GM18499 (cell line): ENCODE measurements around the gene MRPL48.
"Not testable (repeated sequence)": the region's sequence is repeated elsewhere in the genome, so short reads cannot be mapped to it uniquely, and the experiment has no call there.

Experiments
- ATAC-seq: cut with Tn5 transposase; IDR thresholded peaks from one replicate; pipeline ENCODE4 v1.9.1; 2021; ENCODE audit warnings: moderate number of reproducible peaks; ENCODE audit not compliant: insufficient read depth, unreplicated experiment

MRPL48 gene

DNA sequence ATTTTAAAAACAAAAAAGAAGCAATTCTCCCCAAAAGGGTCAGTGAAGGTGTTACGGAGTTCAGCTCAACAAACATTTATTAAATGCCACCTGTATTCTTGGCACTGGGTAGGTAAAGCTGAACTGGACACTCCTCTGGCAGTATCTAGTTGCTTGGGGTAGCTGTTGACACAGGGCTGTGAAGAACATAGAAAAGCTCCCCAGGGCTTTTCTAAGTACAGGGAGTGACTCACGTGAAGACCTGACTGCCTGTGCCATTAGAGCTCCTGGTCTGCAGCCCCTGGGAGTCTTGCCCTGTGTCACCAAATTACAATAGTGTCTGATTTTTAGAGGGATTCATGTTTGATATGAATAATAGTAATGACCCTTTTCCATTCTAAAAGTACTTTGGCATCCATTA is 45.4 kb downstream of the MRPL48 start:
- ATAC-seq: no peak

DNA sequence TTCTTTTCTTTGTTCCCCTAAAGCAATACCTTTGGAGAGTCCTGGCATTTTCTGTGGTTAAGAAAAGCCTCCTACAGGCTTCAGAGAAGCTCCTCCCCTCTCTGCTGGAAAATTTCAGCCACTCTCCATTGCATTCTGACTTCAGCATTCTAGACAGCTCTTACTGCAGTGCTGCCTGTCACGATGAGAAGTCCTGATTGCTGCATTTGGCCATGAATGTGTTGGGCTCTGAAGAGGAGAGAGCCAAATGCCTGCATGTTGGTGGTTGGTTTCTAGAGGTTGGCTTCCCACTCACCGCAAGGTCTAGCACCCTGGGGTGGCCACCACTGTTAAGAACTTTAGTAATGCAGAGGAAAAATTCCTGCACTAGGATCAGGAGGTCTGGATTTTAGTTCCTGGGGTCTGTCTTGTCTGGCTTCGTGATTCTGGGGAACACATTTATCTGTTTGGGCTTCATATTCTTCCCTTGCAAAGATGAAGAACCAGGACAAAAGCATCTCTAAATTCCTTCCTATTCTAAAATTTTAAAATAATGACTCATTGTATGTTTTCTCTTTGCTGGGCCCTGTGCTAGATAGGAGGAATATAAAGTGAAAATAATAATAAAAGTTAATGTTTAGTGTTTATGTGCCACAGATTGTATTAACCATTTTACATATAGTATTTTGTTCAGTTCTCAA is 50.9 kb downstream of the MRPL48 start:
- ATAC-seq: no peak

DNA sequence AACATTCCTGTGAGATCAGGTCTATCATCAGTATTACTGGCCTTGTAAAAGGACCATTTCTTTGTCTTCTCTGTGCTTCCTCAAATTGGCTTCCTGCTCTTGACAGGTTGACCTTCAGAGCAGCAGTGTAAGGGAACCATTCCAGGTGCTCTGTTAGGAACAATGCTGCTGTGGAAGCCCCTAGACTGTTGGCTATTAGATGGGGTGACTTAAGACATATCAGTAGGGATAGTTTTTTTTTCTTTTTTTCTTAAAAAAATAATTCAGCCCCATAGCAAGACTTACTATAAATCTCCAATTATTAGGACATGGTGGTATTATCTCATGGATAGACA is 51.4 kb downstream of the MRPL48 start:
- no peak for ATAC-seq

DNA sequence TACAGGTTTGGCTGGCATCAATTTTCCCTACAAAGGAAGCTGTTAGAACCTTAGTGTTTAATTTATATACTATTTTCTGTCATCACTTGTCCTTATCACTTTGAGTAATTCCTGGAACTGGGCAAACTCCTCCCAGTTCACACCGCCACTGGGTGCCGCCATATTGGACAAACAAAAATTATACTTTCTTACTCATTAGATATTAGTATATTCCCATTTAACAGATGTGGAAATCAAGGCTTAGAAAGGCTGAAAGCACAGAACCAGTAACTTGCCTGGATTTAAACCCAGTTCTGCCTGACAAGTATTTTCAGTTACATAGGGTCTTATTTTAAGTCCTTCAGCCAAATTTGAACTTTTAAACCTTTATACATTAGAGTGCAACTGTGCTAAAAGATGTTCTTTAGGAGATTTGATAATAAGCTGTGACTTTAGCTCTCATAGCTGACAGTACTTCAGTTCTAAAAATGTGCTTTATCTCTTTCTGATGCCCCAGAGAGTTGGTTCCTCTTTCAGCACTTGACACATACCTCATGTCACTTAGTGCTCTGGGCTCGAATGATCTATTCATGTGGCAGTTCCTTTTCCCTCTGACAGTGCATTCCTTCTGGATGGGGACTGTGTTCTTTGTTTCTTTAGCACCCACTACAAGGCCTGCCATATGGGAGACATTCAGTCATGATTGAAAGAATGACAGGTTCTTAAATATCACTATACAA is 63.5 kb downstream of the MRPL48 start:
- no peak for ATAC-seq

DNA sequence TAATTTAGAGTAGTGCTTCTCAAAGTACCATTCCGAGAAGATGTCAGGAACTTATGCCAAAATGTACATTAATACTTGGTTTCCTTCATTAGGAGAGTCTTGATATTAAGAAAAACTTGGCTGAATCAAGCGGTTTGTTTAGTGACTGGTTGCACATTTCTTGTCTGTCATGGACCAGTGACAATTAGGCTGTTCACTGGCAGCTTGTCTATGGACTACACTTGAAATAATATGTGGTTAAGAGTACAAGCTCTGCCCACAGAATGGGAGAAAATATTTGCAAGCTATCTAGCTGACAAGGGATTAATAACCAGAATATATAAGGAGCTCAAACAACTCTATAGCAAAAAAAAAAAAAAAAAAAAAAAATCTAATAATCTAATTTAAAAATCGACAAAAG is 64.4 kb downstream of the MRPL48 start:
- no peak for ATAC-seq

DNA sequence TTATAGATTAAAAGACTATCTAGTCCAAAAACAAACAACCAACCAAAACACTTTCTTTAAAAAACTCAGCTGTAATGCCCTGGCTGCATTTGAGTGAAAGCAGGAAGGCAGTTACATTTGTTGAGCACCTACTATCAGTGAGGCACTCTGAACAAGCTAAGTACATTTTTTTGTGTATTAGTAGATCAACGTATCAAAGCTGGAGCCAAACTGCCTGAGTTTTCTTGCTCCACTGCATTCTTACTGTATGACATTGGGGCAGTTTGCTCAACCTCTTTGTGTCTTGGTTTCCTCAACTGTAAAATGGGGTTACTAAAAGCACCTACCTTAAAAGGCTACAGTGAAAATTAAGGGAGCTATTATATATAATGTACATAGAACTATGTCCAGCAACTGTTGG is 67.0 kb downstream of the MRPL48 start:
- no peak for ATAC-seq

DNA sequence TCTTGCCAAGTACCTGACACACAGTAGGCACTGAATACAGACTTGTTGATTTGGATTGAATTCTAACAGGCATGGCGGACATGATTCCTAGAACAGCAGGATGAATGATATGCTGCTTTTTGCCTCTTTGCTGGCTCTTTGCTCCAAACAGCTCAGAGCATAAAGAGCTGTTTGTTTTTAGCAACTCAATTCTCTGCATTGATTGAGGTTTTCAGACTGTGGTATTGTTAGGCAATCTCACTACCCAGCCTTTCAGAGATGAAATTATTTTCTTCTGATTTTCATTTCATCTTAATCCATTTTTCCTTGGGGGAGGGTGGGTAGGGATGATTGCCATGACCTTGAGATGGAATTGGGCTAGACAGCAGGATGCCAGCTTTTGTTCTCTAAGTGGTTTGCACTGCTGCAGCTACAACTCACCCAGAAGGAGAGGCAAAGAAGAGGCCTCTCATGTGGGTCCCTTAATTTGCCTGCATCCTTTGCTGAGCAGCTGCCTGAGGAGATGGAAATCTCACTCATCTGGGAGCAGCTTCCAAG is 68.4 kb downstream of the MRPL48 start:
- ATAC-seq: no peak

DNA sequence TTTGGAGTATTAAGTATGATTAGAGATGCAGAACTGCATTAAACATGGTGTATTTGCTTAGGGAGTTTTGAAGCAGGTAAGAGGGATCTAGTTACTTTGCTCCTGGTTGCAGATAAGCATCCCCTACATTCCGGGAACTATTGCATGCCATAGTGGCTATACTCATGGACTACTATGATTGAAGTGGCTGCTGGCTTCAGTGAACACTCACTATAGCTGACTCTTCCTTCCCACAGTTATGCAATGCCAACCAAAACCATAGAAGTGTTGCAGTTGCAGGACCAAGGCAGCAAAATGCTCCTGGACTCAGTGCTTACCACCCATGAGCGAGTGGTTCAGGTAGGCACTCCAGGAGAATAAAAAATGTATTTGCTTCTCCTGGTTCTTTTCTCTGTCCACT is 72.0 kb downstream of the MRPL48 start:
- no peak for ATAC-seq

DNA sequence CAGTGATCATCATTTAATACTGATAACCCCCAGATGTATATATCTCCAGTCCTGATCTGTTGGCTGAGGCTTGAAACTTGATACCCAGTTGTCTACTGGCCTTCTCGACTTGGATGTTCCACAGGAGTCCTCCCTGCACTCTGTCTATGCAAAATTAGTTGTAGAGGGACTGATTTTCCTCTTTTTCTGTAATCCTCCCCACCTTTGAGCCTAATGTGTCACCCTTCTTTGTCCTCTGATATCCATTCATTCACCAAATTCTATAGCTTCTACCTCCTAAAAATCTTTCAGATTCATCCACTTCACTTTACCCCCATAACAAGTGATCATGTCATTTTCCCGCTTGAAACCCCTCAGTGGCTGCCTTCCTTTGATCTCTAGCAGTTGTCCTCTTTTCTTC is 72.5 kb downstream of the MRPL48 start:
- no peak for ATAC-seq

DNA sequence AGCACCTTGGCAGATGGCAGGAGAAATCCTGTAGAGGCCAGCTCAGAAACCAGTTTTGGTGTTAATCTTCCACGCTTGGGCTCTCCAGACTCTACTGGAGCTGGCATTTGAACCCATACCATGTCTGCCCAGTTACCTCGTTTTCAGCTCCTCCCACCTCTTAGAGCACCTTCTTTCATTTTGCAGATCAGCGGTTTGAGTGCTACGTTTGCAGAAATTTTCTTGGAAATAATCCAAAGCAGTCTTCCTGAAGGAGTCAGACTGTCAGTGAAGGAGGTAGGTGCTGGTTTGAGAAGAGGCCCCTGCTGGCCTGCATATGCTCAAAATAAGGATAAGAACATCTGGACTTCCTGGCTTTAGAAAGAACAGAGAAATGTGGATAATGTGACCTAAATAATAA is 75.3 kb downstream of the MRPL48 start:
- ATAC-seq: no peak

DNA sequence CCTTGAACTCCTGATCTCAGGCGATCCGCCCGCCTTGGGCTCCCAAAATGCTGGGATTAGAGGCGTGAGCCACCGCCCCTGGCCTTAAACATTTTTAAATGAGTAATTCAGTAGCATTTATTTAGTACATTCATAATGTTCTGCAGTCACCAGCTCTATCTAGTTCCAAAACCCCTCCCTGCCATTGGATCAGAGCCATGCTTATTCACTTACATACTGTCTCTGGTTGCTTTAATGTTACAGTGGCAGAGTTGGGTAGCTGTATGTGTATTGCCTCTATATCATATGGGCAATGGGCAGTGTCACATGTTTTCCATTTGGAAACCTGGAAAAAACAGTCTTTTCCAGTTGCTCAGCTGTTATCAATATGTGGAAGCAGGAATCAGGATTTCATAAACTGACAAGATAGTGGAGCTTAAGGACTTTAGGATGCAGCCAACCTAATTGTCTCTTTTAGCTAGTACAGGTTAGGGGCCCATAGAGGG is 78.5 kb downstream of the MRPL48 start:
- no peak for ATAC-seq

DNA sequence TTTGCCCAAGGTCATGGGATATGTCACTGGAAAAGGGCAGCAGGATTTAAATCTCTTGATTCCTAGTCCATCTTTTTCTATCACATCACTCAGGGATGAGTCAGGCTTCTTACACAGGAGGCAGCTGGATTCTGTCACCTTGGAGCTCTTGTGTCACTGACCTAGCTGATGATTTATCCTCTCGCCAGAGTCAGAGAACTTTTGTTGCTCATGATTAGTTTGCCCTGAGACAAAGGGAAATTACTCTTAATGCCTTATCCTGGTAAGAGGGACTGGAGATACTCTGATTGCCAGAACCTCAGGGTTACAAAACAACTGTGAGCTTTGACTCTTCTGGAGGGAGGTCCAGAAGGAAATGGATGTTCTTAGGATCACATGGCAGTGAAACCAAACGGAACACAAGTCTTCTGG is 78.9 kb downstream of the MRPL48 start:
- no peak for ATAC-seq

DNA sequence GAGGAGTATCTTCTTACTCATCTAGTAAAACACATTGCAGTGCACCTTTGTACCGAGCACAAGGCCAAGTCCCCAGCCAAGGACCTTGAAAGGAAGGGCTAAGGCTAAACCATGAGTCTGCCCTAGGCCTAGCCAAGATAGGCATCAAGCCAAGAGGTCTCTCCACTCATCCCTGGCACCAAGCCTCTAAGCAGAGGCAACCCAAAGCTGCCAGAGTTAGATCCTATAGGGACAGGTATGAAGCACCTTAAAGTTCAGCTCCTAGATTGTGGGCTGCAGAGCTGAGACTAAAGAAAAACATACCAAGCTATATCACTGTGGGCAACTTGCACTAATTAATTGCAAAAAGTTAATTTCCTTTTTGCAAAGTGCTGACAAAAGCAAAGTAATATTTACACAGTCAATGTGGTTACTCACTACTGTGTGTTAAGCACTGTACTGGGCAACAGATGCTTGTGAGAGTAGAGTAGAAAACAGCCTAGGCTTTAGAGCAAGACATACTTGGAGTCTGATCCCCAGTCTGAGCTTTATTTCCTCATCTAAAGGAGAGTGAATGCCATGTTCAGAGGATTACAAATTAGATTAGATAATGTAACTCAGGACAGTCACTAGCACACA is 81.8 kb downstream of the MRPL48 start:
- ATAC-seq: no peak

DNA sequence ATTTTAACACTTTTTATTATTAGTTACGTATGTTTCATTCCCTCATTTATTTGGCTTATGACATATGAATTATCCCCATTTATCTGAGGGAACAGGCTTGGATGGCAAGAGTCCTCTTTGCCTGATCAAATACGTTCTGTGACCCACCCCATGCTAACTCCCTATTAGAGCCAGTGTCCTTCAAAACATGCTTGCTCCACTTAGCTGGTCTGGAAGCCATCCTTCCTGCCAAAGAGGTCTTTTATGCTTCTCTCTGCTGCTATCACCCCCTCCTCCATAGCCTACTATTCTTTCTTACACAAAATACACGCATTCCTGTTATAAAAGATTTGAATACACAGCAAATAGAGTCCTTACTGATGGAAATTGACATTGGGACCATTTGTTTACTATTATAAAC is 82.6 kb downstream of the MRPL48 start:
- ATAC-seq: no peak

DNA sequence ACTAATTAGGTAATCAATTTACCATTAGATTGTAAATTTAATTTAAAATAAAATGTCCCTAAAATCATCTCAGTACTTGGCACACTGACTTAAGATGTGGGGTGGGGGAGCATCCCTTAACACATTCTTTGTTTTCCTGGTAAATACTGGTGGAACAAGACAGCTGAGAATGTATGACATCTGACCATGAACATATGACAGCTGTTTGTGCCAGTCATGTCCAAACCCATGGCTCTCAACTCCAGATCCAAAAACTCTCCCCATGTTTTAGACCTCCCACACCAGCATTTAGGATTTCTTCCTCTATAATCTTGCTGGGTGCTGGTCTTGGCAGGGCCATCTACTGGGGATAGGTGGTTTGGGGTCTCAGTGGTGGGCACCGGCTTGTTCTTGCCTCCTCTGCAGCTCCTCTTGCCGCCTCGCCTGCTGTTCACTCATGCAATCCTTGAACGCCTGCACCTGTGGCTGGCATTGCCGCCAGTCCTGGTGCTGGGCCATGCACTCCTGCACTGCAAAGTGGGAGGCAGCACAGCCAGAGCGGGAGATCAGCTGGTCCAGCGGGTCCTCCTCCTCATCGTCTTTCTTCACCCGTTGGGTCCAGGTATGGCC is 85.2 kb downstream of the MRPL48 start:
- ATAC-seq: no peak

DNA sequence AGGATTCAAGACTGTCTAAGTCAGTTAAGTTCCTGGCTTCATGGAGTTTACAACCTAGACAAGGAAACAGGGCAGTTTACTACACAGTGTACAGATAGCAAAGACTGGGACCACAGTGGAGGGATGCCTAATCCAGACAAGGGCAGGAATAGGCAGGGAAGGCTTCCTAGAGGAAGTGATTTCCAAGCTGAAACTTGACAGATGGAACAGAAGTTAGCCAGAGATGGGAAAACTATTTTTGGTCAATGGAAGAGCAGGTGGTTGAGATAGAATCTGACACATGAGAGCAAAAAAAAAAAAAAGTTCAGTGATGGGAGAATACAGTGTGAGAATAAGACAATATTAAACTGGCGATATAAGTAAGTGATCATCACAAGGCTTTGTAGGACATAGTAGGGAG is 87.7 kb downstream of the MRPL48 start:
- ATAC-seq: no peak

DNA sequence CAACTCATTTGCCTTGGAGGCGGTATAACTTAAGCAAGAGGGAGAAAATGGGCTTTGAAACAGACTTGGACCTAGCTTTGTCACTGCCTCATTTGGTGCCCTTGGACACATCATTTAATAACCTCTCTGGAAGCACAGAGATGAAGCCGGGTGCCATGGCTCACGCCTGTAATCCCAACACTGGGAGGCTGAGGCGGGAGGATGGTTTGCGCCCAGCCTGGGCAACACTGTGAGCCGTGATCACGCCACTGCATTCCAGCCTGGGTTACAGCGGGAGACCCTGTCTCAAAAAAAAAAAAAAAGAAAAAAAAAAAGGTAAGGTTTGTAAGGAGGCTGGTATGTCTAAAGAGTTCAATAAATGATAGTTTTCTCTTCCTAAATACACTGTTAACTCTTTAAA is 88.2 kb downstream of the MRPL48 start:
- ATAC-seq: no peak

DNA sequence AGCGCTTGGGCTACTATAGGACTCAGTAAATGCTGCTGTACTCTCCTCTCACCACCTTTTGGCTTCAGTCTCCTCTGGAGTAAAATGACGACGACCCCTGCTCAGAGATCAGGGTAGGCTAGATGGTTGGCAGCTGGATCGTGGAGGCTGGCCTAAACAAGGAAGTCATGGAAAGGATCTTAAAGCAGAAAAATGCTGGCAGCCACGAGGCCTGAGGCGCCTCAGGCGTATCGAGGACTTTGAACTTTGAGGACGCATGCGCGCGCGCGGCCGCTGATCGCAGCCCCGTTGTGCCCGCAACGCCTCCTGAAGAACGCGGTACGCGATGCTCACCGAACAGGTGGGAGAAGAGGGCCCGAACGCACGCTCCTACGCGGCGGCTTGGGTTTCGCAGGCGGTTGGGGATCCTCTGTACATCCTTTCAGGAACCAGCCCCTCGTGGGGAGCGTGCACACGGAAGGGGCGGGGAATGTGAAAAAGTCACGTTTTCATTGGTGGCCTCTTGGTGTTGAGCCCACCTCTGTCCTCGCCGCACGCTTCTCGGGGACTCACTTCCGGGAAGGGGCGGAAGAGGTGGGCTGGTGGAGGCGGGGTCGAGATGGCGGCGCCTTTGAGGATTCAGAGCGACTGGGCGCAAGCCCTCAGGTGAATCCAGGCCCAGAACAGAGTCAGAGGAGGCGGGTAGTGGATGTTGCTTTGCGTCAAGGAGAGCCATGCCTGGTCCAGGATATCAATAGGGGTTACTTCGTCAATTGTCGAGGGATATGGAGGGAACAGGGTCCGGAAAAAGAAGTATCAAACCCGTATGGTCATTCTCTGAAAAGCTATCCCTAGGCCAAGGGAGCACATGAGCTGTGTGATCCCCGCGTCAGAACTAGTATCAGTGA is 89.0 kb downstream of the MRPL48 start, which contains the start of the genes COA4 and PAAF1:
TSS of gene COA4 (minus strand) at position 423 of the 887 bp plus-strand sequence. CDS start 3,468 bp downstream, outside the sequence.
TSS of gene PAAF1 (plus strand) at position 576 of the 887 bp plus-strand sequence. CDS start at position 599, 23 bp downstream.
- ATAC-seq: peak; percentile 89

DNA sequence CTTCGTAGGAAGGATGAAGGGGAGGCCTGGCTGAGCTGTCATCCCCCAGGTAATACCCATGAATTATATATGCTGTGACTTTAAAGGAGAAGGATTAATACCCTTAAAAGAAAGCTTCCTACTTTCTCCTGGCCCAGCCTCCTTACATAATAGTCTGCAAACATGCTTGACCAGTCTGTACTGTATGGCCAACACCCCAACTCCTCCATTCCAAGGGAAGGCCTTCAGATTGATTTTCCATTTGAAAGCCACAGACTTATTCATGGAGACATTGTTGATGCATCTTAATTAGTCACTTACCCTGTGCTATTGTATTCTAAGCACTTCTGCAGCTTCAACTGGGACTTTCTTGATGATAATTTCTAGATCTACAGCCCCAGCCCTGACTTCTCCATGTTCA is 91.1 kb downstream of the MRPL48 start:
- no peak for ATAC-seq

DNA sequence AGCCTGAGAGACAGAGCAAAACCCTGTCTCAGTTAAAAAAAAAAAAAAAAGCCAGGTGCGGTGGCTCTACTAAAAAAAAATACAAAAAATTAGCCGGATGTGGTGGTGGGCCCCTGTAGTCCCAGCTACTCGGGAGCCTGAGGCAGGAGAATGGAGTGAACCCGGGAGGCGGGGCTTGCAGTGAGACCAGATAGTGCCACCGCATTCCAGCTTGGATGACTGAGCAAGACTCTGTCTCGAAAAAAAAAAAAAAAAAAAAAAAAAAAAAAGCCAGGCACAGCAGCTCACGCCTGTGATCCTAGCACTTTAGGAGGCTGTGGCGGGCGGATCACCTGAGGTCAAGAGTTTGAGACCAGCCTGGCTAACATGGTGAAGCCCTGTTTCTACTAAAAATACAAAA is 92.8 kb downstream of the MRPL48 start:
- ATAC-seq: not testable (repeated sequence)
